Tibial nerve (tissue), 4 donors: Measurements from ENCODE around the gene MED12.

ENCODE experiments used
- EP300 ChIP-seq, 2 donors: sonication (generic); formaldehyde crosslinking; IDR thresholded peaks; one replicate each; pipeline ENCODE4 v1.6.1; 2017; ENCODE audit warnings: antibody characterized with exemption in 2 of 2, mild to moderate bottlenecking in 1 of 2
- POLR2A ChIP-seq, 2 donors: fragments of 450-650 bp; IDR thresholded peaks; one replicate each; pipeline ENCODE4 v1.6.1; 2017; ENCODE audit warnings: antibody characterized with exemption in 2 of 2, mild to moderate bottlenecking in 2 of 2, moderate library complexity in 2 of 2
- TF ChIP-seq, protein P1 (sequence below), 5 experiments: fragments of 200-600 bp in 3 of 5; fragments of 450-650 bp in 2 of 5; sonication (generic) in 3 of 5; IDR thresholded peaks; one replicate each; pipeline ENCODE4 v1.5.1; 2016 to 2019; ENCODE audit warnings: antibody characterized with exemption in 5 of 5, mild to moderate bottlenecking in 3 of 5, moderate library complexity in 2 of 5

DNA sequence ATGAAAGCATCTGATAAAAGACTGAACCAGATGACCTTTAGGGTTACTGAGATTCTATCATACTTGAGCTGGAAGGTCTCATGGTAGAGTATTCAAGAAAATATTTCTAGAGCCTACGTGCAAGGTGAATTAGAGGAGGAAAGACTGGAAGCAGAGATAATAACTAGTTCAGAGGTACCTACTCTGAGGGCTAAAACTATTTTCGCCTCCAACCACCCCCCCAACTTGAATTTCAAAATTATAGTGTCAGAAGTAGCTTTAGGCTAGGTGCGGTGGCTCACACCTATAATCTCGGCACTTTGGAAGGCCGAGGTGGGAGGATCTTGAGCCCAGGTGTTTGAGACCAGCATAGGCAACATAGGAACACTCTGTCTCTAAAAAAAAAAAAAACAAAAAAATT, 57.1 kb downstream of the MED12 start:
- TF ChIP-seq, protein P1, sequence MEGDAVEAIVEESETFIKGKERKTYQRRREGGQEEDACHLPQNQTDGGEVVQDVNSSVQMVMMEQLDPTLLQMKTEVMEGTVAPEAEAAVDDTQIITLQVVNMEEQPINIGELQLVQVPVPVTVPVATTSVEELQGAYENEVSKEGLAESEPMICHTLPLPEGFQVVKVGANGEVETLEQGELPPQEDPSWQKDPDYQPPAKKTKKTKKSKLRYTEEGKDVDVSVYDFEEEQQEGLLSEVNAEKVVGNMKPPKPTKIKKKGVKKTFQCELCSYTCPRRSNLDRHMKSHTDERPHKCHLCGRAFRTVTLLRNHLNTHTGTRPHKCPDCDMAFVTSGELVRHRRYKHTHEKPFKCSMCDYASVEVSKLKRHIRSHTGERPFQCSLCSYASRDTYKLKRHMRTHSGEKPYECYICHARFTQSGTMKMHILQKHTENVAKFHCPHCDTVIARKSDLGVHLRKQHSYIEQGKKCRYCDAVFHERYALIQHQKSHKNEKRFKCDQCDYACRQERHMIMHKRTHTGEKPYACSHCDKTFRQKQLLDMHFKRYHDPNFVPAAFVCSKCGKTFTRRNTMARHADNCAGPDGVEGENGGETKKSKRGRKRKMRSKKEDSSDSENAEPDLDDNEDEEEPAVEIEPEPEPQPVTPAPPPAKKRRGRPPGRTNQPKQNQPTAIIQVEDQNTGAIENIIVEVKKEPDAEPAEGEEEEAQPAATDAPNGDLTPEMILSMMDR (IDR thresholded peaks at IDR 0.05): no peak
- TF ChIP-seq POLR2A (IDR thresholded peaks at IDR 0.05) (no peak), EP300 (IDR thresholded peaks at IDR 0.05) (no peak)
